Stomach smooth muscle (tissue), 2 donors: ENCODE data around the gene CDCA4.

Source experiments
- H3K27ac ChIP-seq: one replicate; pipeline ENCODE4 v1.7.0; 2013; ENCODE audit warnings: mild to moderate bottlenecking, low read length, inconsistent platforms
- H3K27me3 ChIP-seq, 2 donors: one replicate each; pipeline ENCODE4 v1.7.0; 2013; ENCODE audit warnings: low read length in 2 of 2; ENCODE audit not compliant: insufficient read depth in 2 of 2, control insufficient read depth in 1 of 2
- H3K36me3 ChIP-seq, 2 donors: one replicate each; pipeline ENCODE4 v1.7.0; 2013; ENCODE audit warnings: low read length in 2 of 2; ENCODE audit not compliant: control insufficient read depth in 2 of 2, insufficient read depth in 2 of 2
- H3K4me1 ChIP-seq: one replicate; pipeline ENCODE4 v1.7.0; 2013; ENCODE audit warnings: low read length; ENCODE audit not compliant: control insufficient read depth, insufficient read depth
- H3K4me3 ChIP-seq, 2 donors: one replicate each; pipeline ENCODE4 v1.7.0; 2013; ENCODE audit warnings: low read length in 2 of 2
- H3K9ac ChIP-seq, 2 donors: one replicate each; pipeline ENCODE4 v1.7.0; 2013; ENCODE audit warnings: low read length in 2 of 2, mild to moderate bottlenecking in 1 of 2
- H3K9me3 ChIP-seq, 2 donors: one replicate each; pipeline ENCODE4 v1.7.0; 2013; ENCODE audit warnings: low read length in 2 of 2; ENCODE audit not compliant: control insufficient read depth in 2 of 2
- donor health status: healthy.
- donor health status: Pancreatic carcinoma.

CDCA4 gene

DNA sequence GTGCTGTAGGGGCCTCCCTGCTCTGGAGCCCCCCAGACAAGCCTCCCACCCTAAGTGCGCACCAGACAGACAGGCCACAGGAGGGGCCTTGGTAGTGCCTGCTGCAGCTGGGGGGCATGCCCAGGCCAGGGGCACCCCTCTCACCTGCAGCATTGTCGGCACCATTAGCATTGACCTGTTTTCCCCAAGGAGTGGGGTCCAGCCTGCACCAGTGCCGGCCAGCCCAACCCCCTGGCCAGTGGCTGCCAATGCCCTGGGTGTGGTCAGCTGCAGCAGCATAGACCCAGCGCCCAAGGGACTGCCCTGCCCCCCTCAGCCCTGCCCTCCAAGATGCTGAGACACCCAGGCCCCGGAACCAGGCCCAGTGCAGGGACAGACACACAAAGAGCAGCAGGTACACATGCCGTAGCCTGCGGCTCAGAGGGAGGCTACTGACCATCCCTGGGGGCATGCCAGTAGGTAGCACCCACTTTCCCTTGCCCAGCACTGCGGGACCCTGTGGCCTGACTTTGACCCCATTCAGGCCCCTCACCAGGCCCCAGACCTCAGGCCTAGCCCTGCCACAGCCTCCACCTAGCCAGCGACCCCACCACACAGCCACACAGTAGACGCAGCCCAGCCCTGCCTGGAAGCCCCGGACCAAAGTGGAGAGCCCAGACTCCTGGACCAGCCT, 43.7 kb downstream of the CDCA4 start:
- peak overlapping the region; percentile 75 to 79 for H3K4me3 ChIP-seq
- H3K9ac ChIP-seq = peak overlapping the region; percentile 60 to 70
- H3K4me1 ChIP-seq = peaks cover 77% of the 10 kb centered on the region
- H3K27ac ChIP-seq = peak overlapping the region; percentile 46
- H3K27me3 ChIP-seq = no peaks in the 10 kb centered on the region
- H3K36me3 ChIP-seq = no peaks in the 10 kb centered on the region
- no peaks in the 10 kb centered on the region for H3K9me3 ChIP-seq

DNA sequence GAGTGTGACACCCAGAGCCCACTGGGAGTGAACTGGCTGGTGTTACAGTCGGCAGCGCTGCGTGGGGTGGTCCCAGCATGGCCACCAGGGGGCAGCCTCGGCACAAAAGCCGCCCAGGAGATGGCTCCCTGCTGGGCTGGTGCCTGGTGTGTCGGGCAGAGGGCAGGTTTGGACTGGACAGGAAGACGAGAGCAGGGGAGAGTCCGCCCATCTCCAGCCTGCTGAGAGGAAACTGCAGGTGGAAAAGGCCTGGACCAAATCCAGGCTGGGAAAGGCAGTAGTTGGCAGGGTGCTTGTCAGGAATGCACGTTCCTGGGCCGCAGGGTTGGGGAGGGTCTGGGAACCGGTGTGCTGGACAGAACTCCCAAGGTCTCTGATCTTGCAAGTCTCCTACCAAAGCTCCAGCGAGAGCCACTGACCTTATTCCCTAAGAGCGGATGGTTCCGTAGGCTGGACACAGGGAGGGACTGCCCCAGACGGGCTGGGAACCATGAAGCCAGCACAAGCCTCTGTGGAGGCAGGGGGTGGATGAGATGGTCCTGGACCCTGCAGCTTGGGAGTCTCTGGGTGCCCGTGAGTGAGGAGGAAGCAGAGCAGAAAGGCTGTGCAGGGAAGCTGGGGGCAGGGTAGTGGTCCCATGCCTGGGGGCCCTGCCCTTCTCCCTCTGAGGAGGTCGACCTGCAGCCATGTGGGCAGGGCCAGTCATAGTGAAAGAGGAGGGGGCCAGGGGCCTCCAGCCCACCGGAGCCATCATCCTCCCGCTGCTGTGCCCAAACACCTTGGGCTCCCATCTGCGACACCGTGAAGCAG, 44.5 kb downstream of the CDCA4 start:
- Histone ChIP-seq H3K27ac (peak overlapping the region; percentile 89), H3K27me3 (no peaks in the 10 kb centered on the region), H3K9me3 (no peaks in the 10 kb centered on the region), H3K9ac (peak overlapping the region; percentile 36 to 70), H3K4me1 (peaks cover 84% of the 10 kb centered on the region), H3K36me3 (no peaks in the 10 kb centered on the region), H3K4me3 (peak overlapping the region; percentile 75 to 79)

DNA sequence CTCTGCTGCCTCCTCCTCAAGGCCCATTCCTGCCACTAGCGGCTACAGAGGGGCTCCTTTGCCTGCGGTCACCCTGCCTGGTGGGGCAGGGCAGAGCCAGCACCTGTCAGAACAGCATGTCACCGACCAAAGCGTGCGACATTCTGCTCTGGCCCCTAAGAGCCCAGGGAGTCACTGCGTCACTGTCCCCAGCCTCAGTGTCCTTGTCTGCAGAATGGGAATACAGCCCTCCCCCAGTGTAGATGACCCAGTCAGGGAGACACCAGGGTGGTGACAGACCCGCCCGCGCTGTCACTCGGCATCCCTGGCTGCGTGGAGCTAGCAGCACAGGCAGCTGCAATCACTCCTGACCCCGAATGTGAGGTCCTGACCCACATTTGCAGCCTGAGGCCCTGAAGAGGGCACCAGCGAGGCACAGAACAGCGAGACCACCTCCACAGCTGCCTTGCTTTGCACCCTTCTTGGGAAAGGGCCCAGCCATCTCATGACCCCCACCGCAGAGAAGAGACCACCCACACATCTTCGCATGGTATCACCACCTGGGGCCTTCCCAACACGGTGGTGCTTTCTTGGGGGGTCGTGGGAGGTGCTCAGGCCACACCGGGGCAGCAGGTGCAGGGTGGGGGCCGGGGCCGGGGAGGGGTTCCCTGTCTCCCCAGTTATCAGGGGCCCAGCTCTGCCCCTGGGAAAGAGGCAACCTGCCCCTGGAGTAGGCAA, 45.2 kb downstream of the CDCA4 start:
- H3K27ac ChIP-seq = peak overlapping the region; percentile 89
- H3K9ac ChIP-seq = peak overlapping the region in 1 of 2 donors; percentile 42
- no peaks in the 10 kb centered on the region for H3K27me3 ChIP-seq
- H3K4me3 ChIP-seq = peak overlapping the region in 1 of 2 donors; percentile 79
- H3K9me3 ChIP-seq = no peaks in the 10 kb centered on the region
- no peaks in the 10 kb centered on the region for H3K36me3 ChIP-seq
- peaks cover 92% of the 10 kb centered on the region for H3K4me1 ChIP-seq

DNA sequence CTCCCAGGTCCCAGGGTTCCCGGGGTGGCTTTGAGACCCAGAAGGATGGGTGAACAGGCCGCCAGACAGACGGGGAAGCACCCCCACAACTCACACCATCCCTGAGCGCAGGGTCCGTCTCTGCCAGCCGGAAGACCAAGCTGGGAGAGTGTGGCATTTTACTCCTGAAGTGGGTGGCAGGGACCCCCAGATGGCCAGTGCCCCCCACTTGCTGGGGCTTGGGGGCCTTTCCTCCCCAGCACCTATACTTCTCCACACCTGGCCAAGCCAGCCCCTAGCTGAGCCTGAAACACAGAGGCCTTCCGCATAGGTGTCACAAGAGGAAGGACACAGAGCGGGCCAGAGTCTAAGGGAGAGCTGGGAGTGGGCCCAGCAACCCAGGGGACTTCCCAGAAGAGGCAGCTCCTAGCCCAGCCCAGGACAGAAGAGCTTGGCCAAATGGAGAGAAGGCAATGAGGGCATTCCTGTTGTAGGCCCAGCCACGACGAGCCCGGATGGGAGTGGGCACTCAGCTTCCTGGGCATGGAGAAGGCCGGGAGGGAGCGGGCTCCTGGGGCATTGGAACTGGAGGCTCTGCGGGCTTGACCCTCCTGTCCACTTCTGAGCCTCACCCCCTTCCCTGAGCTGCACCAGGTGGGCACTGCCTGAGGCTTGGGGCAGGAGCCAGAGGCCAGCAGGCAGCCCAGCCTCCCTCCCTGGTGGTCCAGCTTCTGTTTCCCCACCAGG, 46.1 kb downstream of the CDCA4 start:
- no peaks in the 10 kb centered on the region for H3K36me3 ChIP-seq
- peaks cover 91% of the 10 kb centered on the region for H3K4me1 ChIP-seq
- no peaks in the 10 kb centered on the region for H3K9me3 ChIP-seq
- H3K4me3 ChIP-seq = peak overlapping the region in 1 of 2 donors; percentile 66
- H3K27ac ChIP-seq = peak overlapping the region; percentile 89
- no peaks in the 10 kb centered on the region for H3K27me3 ChIP-seq
- peak overlapping the region; percentile 47 to 59 for H3K9ac ChIP-seq

DNA sequence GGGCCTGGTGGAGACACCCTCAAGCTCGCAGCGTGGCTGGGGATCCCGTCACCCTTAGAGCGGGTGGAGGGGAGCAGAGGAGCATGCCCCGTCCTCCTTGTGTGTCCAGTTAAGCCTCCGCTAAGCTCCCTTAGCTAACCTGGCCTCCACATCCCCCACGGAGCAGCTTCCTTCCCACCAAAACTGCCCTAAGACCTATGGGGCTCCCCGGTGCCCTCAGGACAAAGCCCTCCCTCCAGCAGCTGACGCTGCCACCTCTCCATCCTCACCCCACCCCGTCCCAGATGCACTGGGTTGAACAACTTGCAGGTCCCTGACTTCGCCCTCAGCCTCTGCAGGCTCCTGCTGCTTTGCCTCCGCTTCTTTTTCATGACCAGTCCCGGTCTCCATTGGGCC, 46.7 kb downstream of the CDCA4 start:
- peaks cover 91% of the 10 kb centered on the region for H3K4me1 ChIP-seq

DNA sequence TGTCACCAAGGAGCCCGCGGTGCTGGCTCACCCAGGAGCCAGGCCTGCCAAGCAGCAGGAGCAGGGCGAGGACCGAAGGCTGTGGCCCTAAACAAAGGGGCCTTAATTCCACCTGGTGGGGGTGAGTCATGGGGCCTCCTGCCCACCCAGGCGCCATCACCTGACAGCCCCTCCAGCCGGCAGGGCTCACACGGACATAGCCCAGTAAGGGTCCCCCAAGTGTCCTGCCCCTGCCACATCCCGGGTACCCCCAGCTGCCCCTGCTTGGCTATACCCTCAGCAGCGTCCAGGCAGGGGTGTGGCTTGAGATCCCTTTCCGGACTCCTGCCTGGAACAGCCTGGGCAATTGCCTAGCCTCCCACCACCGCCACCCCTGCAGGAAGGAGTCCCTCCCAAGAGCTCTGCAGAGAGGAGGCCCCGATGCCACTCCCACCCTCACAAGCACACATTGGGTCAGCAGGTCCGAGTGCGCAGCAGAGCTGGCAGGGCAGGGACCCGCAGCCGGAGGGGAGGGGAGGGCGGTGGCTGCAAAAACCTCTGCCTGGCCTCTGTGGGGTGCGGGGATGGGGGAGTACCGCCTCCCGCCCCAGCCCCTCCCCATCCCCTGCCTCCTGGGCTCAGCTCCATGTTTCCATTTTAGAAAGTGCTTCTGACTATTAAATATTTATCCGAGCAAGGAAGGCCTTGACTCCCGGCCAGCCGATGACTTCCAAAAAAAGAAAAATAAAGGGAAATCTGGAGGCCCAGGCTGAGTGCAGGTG, 47.3 kb downstream of the CDCA4 start:
- no peaks in the 10 kb centered on the region for H3K36me3 ChIP-seq
- H3K4me1 ChIP-seq = peaks cover 93% of the 10 kb centered on the region
- H3K27ac ChIP-seq = peak overlapping the region; percentile 97
- H3K27me3 ChIP-seq = no peaks in the 10 kb centered on the region
- peak overlapping the region; percentile 55 to 59 for H3K9ac ChIP-seq
- H3K9me3 ChIP-seq = no peaks in the 10 kb centered on the region
- peak overlapping the region; percentile 46 to 66 for H3K4me3 ChIP-seq

More for the DNA sequence above, 46.7 kb downstream of the CDCA4 start:
- Histone ChIP-seq H3K9me3 (no peaks in the 10 kb centered on the region), H3K27ac (peak overlapping the region; percentile 89), H3K4me3 (peak overlapping the region in 1 of 2 donors; percentile 66), H3K36me3 (no peaks in the 10 kb centered on the region), H3K27me3 (no peaks in the 10 kb centered on the region), H3K9ac (peak overlapping the region; percentile 55 to 59)

DNA sequence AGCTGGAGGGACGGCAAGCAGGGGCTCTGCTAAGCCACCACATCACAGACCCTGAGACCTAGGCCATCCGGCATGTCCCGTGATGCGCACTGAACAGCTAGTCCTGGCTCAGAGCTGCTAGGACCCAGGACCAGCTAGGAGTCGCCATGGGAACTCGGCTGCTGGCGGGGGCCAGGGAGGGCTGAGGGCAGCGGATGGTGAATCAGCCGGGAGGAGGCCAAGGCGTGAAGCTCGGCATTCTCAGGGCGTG, 47.8 kb downstream of the CDCA4 start:
- peak overlapping the region; percentile 1 to 66 for H3K4me3 ChIP-seq
- peaks cover 96% of the 10 kb centered on the region for H3K4me1 ChIP-seq
- no peaks in the 10 kb centered on the region for H3K27me3 ChIP-seq
- H3K36me3 ChIP-seq = no peaks in the 10 kb centered on the region
- H3K9me3 ChIP-seq = no peaks in the 10 kb centered on the region
- H3K27ac ChIP-seq = peak overlapping the region; percentile 97
- H3K9ac ChIP-seq = peak overlapping the region; percentile 51 to 62

DNA sequence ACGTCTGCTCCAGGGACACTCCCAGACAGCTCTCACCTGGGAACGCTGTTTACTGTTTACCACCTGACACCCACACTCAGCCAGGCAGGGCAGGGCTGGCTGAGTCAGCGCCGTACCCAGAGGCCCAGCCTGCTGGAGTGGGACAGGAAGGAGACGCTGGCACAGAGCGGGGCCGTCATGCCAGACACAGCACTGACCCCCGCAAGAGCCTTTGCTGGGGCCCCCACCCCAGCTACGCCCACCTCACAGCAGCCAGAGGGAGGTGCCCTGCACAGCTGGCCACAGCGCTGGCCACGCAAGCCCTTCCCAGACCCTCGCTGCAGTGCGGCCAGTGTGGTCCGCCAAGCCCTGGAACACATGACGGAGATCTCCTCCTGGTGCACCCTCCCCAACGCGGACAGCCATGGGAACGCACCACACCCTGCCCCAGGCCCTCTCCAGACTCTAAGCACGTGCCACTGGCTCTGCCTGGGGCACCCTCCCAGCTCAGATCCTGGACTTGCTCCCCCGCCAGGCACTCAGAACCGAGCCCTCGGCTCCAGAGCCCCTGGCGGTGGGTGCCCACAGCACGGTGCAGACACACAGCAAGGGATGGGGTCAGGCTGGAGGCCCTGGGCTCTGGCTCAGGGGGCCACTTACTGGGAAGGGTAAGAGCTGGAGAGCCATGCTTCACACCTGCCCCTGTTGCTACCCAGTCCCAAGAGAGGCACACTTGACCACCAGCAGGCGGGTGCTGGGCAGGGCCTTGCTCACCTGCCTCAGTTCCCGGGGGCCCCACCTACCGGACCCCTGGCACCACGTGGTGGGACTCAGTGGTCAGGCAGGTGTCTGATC, 48.4 kb downstream of the CDCA4 start:
- H3K36me3 ChIP-seq = no peaks in the 10 kb centered on the region
- peak overlapping the region; percentile 97 for H3K27ac ChIP-seq
- H3K9me3 ChIP-seq = no peaks in the 10 kb centered on the region
- peaks cover 98% of the 10 kb centered on the region for H3K4me1 ChIP-seq
- H3K4me3 ChIP-seq = peak overlapping the region; percentile 1 to 66
- H3K9ac ChIP-seq = peak overlapping the region; percentile 62
- no peaks in the 10 kb centered on the region for H3K27me3 ChIP-seq

DNA sequence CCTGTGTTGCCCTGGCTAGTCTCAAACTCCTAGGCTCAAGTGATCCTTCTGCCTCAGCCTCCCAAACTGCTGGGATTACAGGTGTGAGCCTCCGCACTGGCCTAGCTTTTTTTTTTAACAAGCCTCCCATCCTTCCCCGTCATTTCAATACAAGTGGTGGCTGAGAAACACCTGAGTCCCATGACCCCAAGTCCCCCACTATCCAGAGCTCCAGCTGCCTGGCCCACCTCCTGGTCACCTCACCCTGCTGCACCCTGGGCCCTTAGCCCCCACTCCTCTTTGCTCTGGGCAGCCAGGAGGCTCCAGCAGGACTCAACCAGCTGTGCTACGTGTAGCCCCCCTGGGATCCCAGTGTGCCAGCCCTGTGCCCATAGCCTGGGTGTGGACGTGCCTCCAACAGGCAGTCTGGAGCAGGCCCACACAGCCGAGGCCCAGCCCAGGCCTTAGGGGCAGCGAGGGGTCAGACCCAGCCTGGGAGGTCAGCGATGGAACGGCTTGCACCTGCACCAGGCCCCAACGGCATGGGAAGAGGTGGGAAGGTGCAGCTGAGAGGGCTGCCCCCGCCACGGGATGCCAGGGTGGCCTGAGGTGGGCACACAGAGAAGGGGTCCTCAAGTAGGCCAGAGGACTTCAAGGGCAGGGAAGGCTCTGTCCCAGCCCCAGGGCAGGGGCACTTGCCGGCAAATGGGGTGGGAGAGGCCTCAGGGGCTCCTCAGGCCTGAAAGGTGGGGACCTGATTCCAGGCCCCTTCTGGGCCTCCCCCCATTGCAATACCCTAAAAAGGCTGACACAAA, 49.2 kb downstream of the CDCA4 start:
- Histone ChIP-seq H3K27ac (peak overlapping the region; percentile 97), H3K27me3 (no peaks in the 10 kb centered on the region), H3K36me3 (no peaks in the 10 kb centered on the region), H3K9ac (peak overlapping the region; percentile 62), H3K9me3 (no peaks in the 10 kb centered on the region), H3K4me3 (peak overlapping the region in 1 of 2 donors; percentile 22), H3K4me1 (peaks cover 98% of the 10 kb centered on the region)
